GM21381 (cell line): ENCODE data around the gene DUS2.
"Not testable (repeated sequence)": the region's sequence is repeated elsewhere in the genome, so short reads cannot be mapped to it uniquely, and the experiment has no call there.

Experiments
- ATAC-seq: cut with Tn5 transposase; IDR thresholded peaks from one replicate; pipeline ENCODE4 v1.9.1; 2021; ENCODE audit warnings: mild to moderate bottlenecking, moderate library complexity; ENCODE audit not compliant: unreplicated experiment

Gene DUS2

GRCh38 chr16:67998231-67998778 is 24.8 kb upstream of the DUS2 start:
- ATAC-seq, result not testable (repeated sequence)

GRCh38 chr16:67998779-67999688 is 24.1 kb upstream of the DUS2 start, which contains the start of gene DPEP2:
TSS of gene DPEP2 (minus strand) at chr16:67999484. CDS start at chr16:67993212, 6,272 bp downstream.
- not testable (repeated sequence) for ATAC-seq

- ATAC-seq, result no peak
These were observed 23.1 kb upstream of the DUS2 start for GRCh38 chr16:67999985-68000384.

- ATAC-seq, result no peak
These were observed 22.6 kb upstream of the DUS2 start for GRCh38 chr16:68000450-68000849.

- no peak for ATAC-seq
These were observed 20.1 kb upstream of the DUS2 start for GRCh38 chr16:68003031-68003430.

GRCh38 chr16:68005211-68005610 is 17.9 kb upstream of the DUS2 start:
- ATAC-seq, result no peak

GRCh38 chr16:68005786-68006286 is 17.2 kb upstream of the DUS2 start:
- ATAC-seq, result no peak

GRCh38 chr16:68009157-68009735 is 13.8 kb upstream of the DUS2 start:
- ATAC-seq, result no peak

- not testable (repeated sequence) for ATAC-seq
These were observed 13.2 kb upstream of the DUS2 start for GRCh38 chr16:68009872-68010271.

- no peak for ATAC-seq
These were observed 9.6 kb upstream of the DUS2 start for GRCh38 chr16:68013440-68013839.

- ATAC-seq, result no peak
These were observed 7.4 kb upstream of the DUS2 start, which contains the start of gene DPEP2NB for GRCh38 chr16:68015681-68016080. TSS of gene DPEP2NB (minus strand) at chr16:68015911. CDS start at chr16:68015770, 141 bp downstream.

GRCh38 chr16:68019167-68019680 is 3.9 kb upstream of the DUS2 start:
- no peak for ATAC-seq

GRCh38 chr16:68021490-68021889 is 1.6 kb upstream of the DUS2 start:
- ATAC-seq, result no peak

- ATAC-seq, result peak; percentile 4
These were observed 781 bp upstream of the DUS2 start for GRCh38 chr16:68022278-68022727.

- ATAC-seq, result no peak
These were observed 5.9 kb downstream of the DUS2 start for GRCh38 chr16:68028996-68029395.

- ATAC-seq, result not testable (repeated sequence)
These were observed 7.0 kb downstream of the DUS2 start for GRCh38 chr16:68030108-68030507.

- ATAC-seq, result no peak
These were observed 8.9 kb downstream of the DUS2 start for GRCh38 chr16:68031951-68032350.

- no peak for ATAC-seq
These were observed 10.0 kb downstream of the DUS2 start for GRCh38 chr16:68033101-68033500.

- no peak for ATAC-seq
These were observed 12.1 kb downstream of the DUS2 start for GRCh38 chr16:68035227-68035626.

GRCh38 chr16:68037841-68038597 is 14.9 kb downstream of the DUS2 start:
- no peak for ATAC-seq
